Stomach (tissue), 4 donors: ENCODE results near the gene DLL4.

ENCODE experiments used
- CTCF ChIP-seq, 7 experiments: fragments of 450-650 bp in 4 of 7; fragments of 200-600 bp in 3 of 7; sonication (generic) in 3 of 7; IDR thresholded peaks; one replicate each; pipeline ENCODE4 v1.5.1; 2016 to 2019; ENCODE audit warnings: antibody characterized with exemption in 7 of 7, control low read depth in 2 of 7, mild to moderate bottlenecking in 1 of 7
- POLR2A ChIP-seq, 4 donors: fragments of 450-650 bp; IDR thresholded peaks; one replicate each; pipeline ENCODE4 v1.6.1; 2016; ENCODE audit warnings: antibody characterized with exemption in 4 of 4, control low read depth in 2 of 4, mild to moderate bottlenecking in 1 of 4, moderate library complexity in 1 of 4
- POLR2AphosphoS5 ChIP-seq, 3 donors: sonication (generic); formaldehyde crosslinking; IDR thresholded peaks; one replicate each; pipeline ENCODE4 v1.6.1; 2016; ENCODE audit warnings: antibody characterized with exemption in 3 of 3

- no peak for TF ChIP-seq CTCF (IDR thresholded peaks at IDR 0.05)
- no peak for TF ChIP-seq POLR2A (IDR thresholded peaks at IDR 0.05)
- no peak for TF ChIP-seq POLR2AphosphoS5 (IDR thresholded peaks at IDR 0.05)
Observed at GRCh38 chr15:40932649-40933516, 3.7 kb downstream of the DLL4 start.
